ENCODE measurements around the gene OR13J1. TPM values are rescaled to one million over a fixed set of nuclear protein-coding genes. Genes with fewer than 3 reads are reported as not detected.

OR13J1 gene
- polyA plus RNA-seq, 12 donors: 0.13 to 0.31 (median 0.17) TPM; not detected in 8

- no peak for DNase-seq
Observed at GRCh38 chr9:35861161-35861897, 8.9 kb downstream of the OR13J1 start.

- no peak for DNase-seq
Observed at GRCh38 chr9:35859990-35860339, 10.2 kb downstream of the OR13J1 start.

- DNase-seq: no peak
Observed at GRCh38 chr9:35859310-35859989, 10.8 kb downstream of the OR13J1 start.

- DNase-seq: no peak
Observed at GRCh38 chr9:35858458-35858857, 11.7 kb downstream of the OR13J1 start.

GRCh38 chr9:35856882-35857281 is 13.3 kb downstream of the OR13J1 start:
- DNase-seq: no peak

GRCh38 chr9:35856206-35856605 is 14.0 kb downstream of the OR13J1 start:
- no peak for DNase-seq

GRCh38 chr9:35854091-35854762 is 16.0 kb downstream of the OR13J1 start:
- DNase-seq: no peak

- DNase-seq: no peak
Observed at GRCh38 chr9:35852876-35853865, 17.0 kb downstream of the OR13J1 start.

GRCh38 chr9:35852267-35852815 is 17.9 kb downstream of the OR13J1 start:
- no peak for DNase-seq

GRCh38 chr9:35847792-35848572 is 22.2 kb downstream of the OR13J1 start:
- DNase-seq: no peak

- DNase-seq: no peak
Observed at GRCh38 chr9:35845824-35846771, 24.1 kb downstream of the OR13J1 start.

- peak; percentile 91 for DNase-seq
Observed at GRCh38 chr9:35844628-35845270, 25.5 kb downstream of the OR13J1 start.

- no peak for DNase-seq
Observed at GRCh38 chr9:35842795-35843194, 27.4 kb downstream of the OR13J1 start.

GRCh38 chr9:35842020-35842745 is 28.0 kb downstream of the OR13J1 start:
- no peak for DNase-seq

- no peak for DNase-seq
Observed at GRCh38 chr9:35841645-35841900, 28.6 kb downstream of the OR13J1 start.

- no peak for DNase-seq
Observed at GRCh38 chr9:35840881-35841644, 29.1 kb downstream of the OR13J1 start.

- DNase-seq: no peak
Observed at GRCh38 chr9:35839926-35840325, 30.3 kb downstream of the OR13J1 start.

- no peak for DNase-seq
Observed at GRCh38 chr9:35836595-35836994, 33.6 kb downstream of the OR13J1 start.

Data from muscle of arm (tissue), 12 donors.